GM12878 (cell line): ENCODE results near the gene MEIKIN. TPM values are rescaled to one million over a fixed set of nuclear protein-coding genes. Genes with fewer than 3 reads are reported as not detected.

ENCODE experiments used
- ATAC-seq: fragments of 200-7000 bp; cut with Tn5 transposase; 3 replicates; pipeline ENCODE4 v1.9.1; 2020; ENCODE audit warnings: mild to moderate bottlenecking, moderate library complexity
- BruUV-seq: library from RNA; stranded (reverse); fragments of 400-500 nt; replicated peaks from 2 replicates; lab custom pipeline; 2021; lab: Mats Ljungman, UMichigan
- CTCF ChIA-PET: fragments of 300-600 bp; sonication (Branson Sonifier 250); formaldehyde crosslinking; extraction: SDS; loops from one replicate; lab custom pipeline; 2021; ENCODE audit warnings: inconsistent platforms; lab: Yijun Ruan, JAX
- POLR2A ChIA-PET: fragments of 350-600 bp; formaldehyde crosslinking; extraction: SDS; loops from one replicate; lab custom pipeline; 2021; ENCODE audit warnings: inconsistent platforms; lab: Charles Lee
- RAD21 ChIA-PET: fragments of 300-600 bp; sonication (Branson Sonifier 250); formaldehyde crosslinking; loops from one replicate; lab custom pipeline; 2023; ENCODE audit warnings: antibody characterized with exemption; ENCODE audit not compliant: unreplicated experiment; lab: Charles Lee
- SMC1A ChIA-PET: fragments of 300-600 bp; sonication (Branson Sonifier 250); formaldehyde crosslinking; loops from one replicate; lab custom pipeline; 2023; ENCODE audit not compliant: unreplicated experiment, uncharacterized antibody; lab: Charles Lee
- DNase-seq: peaks from one replicate; pipeline ENCODE4 v3.0.0-alpha.2; 2011; ENCODE audit warnings: low read depth, low spot score
- FAIRE-seq: peaks from 3 replicates; lab custom pipeline; 2011; peaks lifted over from hg19 to GRCh38; lab: Jason Lieb, UNC
- H2AFZ ChIP-seq: 2 replicates; pipeline ENCODE4 v1.6.0; 2011; ENCODE audit warnings: low read depth, low read length, control low read depth; ENCODE audit not compliant: control insufficient read depth
- H3K27ac ChIP-seq: 2 replicates; pipeline ENCODE4 v1.5.1; 2011; ENCODE audit warnings: control low read depth; ENCODE audit not compliant: control insufficient read depth, insufficient read depth
- H3K27me3 ChIP-seq, 2 experiments: replicated peaks in 1 of 2; 2 replicates each; pipeline versions ENCODE4 v1.6.0 to v1.6.1; 2011; ENCODE audit warnings: low read length in 1 of 2; ENCODE audit not compliant: control insufficient read depth in 2 of 2, insufficient read depth in 2 of 2
- H3K36me3 ChIP-seq, 2 experiments: 2 replicates each; pipeline ENCODE4 v1.5.1; 2011; ENCODE audit warnings: low read length in 1 of 2; ENCODE audit not compliant: control insufficient read depth in 2 of 2, insufficient read depth in 2 of 2
- H3K4me1 ChIP-seq: 2 replicates; pipeline ENCODE4 v1.6.1; 2011; ENCODE audit warnings: mild to moderate bottlenecking, low read length, moderate library complexity, mixed read lengths; ENCODE audit not compliant: control insufficient read depth, insufficient read depth
- H3K4me2 ChIP-seq: 2 replicates; pipeline ENCODE4 v1.6.0; 2011; ENCODE audit warnings: control low read depth; ENCODE audit not compliant: control insufficient read depth, insufficient read depth
- H3K4me3 ChIP-seq: fragments of 200-600 bp; sonication (generic); 2 replicates; pipeline ENCODE4 v1.5.1; 2016
- H3K79me2 ChIP-seq: 2 replicates; pipeline ENCODE4 v1.6.0; 2011; ENCODE audit warnings: low read length; ENCODE audit not compliant: control insufficient read depth, insufficient read depth
- H3K9ac ChIP-seq: 2 replicates; pipeline ENCODE4 v1.8.0; 2011; ENCODE audit warnings: low read length, control low read depth, mixed read lengths; ENCODE audit not compliant: control insufficient read depth, insufficient read depth
- H3K9me3 ChIP-seq: replicated peaks from 3 replicates; pipeline ENCODE4 v1.5.1; 2011; ENCODE audit warnings: mild to moderate bottlenecking, low read length; ENCODE audit not compliant: control insufficient read depth, insufficient read depth
- H4K20me1 ChIP-seq: 2 replicates; pipeline ENCODE4 v1.6.0; 2011; ENCODE audit not compliant: control insufficient read depth, insufficient read depth
- CBX3 ChIP-seq: fragments of 200-600 bp; sonication (generic); IDR thresholded peaks from 2 replicates; pipeline ENCODE4 v1.6.1; 2016; ENCODE audit warnings: low read depth, borderline replicate concordance
- CREB1 ChIP-seq: IDR thresholded peaks from 2 replicates; pipeline ENCODE4 v1.6.1; 2012; ENCODE audit warnings: low read depth, mild to moderate bottlenecking, inconsistent platforms
- IKZF1 ChIP-seq: fragments of 450-650 bp; conservative IDR thresholded peaks from 2 replicates; pipeline ENCODE4 v1.6.1; 2017; ENCODE audit warnings: antibody characterized with exemption, mild to moderate bottlenecking
- MEF2A ChIP-seq: IDR thresholded peaks from 2 replicates; pipeline ENCODE4 v1.6.1; 2011; ENCODE audit warnings: low read depth, mild to moderate bottlenecking, low read length, moderate library complexity; ENCODE audit not compliant: insufficient read depth
- MEF2B ChIP-seq: fragments of 450-650 bp; IDR thresholded peaks from 2 replicates; pipeline ENCODE4 v1.6.1; 2018; ENCODE audit warnings: mild to moderate bottlenecking, moderate library complexity; ENCODE audit not compliant: partially characterized antibody, poor library complexity, severe bottlenecking
- PBX3 ChIP-seq: IDR thresholded peaks from 2 replicates; pipeline ENCODE4 v1.6.1; 2011; ENCODE audit warnings: mild to moderate bottlenecking, low read depth, low read length, moderate library complexity; ENCODE audit not compliant: insufficient replicate concordance
- RCOR1 ChIP-seq: conservative IDR thresholded peaks from 2 replicates; pipeline ENCODE4 v1.6.1; 2012; ENCODE audit warnings: low read depth, low read length, improper control_type of control experiment
- RUNX3 ChIP-seq: IDR thresholded peaks from 2 replicates; pipeline ENCODE4 v1.6.1; 2012; ENCODE audit warnings: low read length, inconsistent platforms
- SIX5 ChIP-seq: IDR thresholded peaks from 2 replicates; pipeline ENCODE4 v1.6.1; 2011; ENCODE audit warnings: mild to moderate bottlenecking, low read depth, low read length, moderate library complexity; ENCODE audit not compliant: severe bottlenecking
- SREBF2 ChIP-seq: IDR thresholded peaks from 2 replicates; pipeline ENCODE4 v1.6.1; 2012; ENCODE audit warnings: mild to moderate bottlenecking, low read length
- SRF ChIP-seq, 2 experiments: IDR thresholded peaks; 2 replicates each; pipeline ENCODE4 v1.6.1; 2011; ENCODE audit warnings: low read depth in 2 of 2, low read length in 2 of 2, mild to moderate bottlenecking in 1 of 2, moderate library complexity in 1 of 2
- TARDBP ChIP-seq: IDR thresholded peaks from 2 replicates; pipeline ENCODE4 v1.6.1; 2016; ENCODE audit warnings: borderline replicate concordance
- YBX1 ChIP-seq: fragments of 450-650 bp; IDR thresholded peaks from 2 replicates; pipeline ENCODE4 v1.6.1; 2016; ENCODE audit warnings: antibody characterized with exemption
- ZBTB4 ChIP-seq: fragments of 450-650 bp; formaldehyde crosslinking; IDR thresholded peaks from 2 replicates; pipeline ENCODE4 v1.4.0; 2022; ENCODE audit warnings: mild to moderate bottlenecking, moderate library complexity
- ZNF207 ChIP-seq: fragments of 450-650 bp; IDR thresholded peaks from 2 replicates; pipeline ENCODE4 v1.6.1; 2014; ENCODE audit warnings: antibody characterized with exemption, mild to moderate bottlenecking, borderline replicate concordance
- ZNF217 ChIP-seq: fragments of 450-650 bp; IDR thresholded peaks from 2 replicates; pipeline ENCODE4 v1.6.1; 2017; ENCODE audit warnings: antibody characterized with exemption, mild to moderate bottlenecking
- WGBS: methylation state at CpG from one replicate; pipeline ENCODE4 v1.1.6; 2016; ENCODE audit warnings: low lambda C conversion rate; ENCODE audit not compliant: insufficient replicate concordance, insufficient coverage; ENCODE audit errors: missing lambda C conversion rate; 5-methylcytosine and 5-hydroxymethylcytosine counted together
- in situ Hi-C: fragments of 300-500 bp; cut with MboI; formaldehyde crosslinking; loops from 9 replicates; pipeline ENCODE4 v1.14.3; 2018; ENCODE audit warnings: mixed read lengths
- intact Hi-C: fragments of 100-400 bp; cut with micrococcal nuclease; formaldehyde crosslinking; loops from one replicate; pipeline ENCODE4 v1.14.2; 2022; ENCODE audit not compliant: unreplicated experiment
- polyA plus RNA-seq, 11 experiments: library from polyadenylated mRNA; depleted of rRNA in 4 of 11; unstranded in 6 of 11; stranded (reverse) in 5 of 11; fragments of >200 nt; fragmentation: Nextera tagmentation in 4 of 11; fragmentation: Illumina TruSeq in 1 of 11; extraction: Ambion mirVana in 4 of 11; extraction: Trizol in 1 of 11; gene quantifications; 1 replicate in 1 of 11; 2 replicates in 10 of 11; pipeline versions ENCODE4 v1.2.1 to v1.2.3, GENCODE V29; 2011 to 2016; ENCODE audit warnings: inconsistent platforms in 2 of 11, missing spikeins in 2 of 11, low read depth in 1 of 11
- total RNA-seq, 4 experiments: library from RNA; depleted of rRNA in 3 of 4; stranded (reverse); fragments of >200 nt in 3 of 4; fragmentation: Illumina TruSeq in 1 of 4; extraction: Trizol in 1 of 4; gene quantifications; 2 replicates each; pipeline versions ENCODE4 v1.2.1 to v1.2.3, GENCODE V29; 2013 to 2021
- TF ChIP-seq, protein P1 (sequence below): fragments of 450-650 bp; IDR thresholded peaks from 2 replicates; pipeline ENCODE4 v1.6.1; 2014; ENCODE audit warnings: mild to moderate bottlenecking

MEIKIN gene
- total and polyA plus RNA-seq, 10 of the 15 experiments (the other 5 are each of a cell fraction or from before 2014, with no cell fraction given): not detected

GRCh38 chr5:131758520-131758900 is 187.0 kb downstream of the MEIKIN start:
- Histone ChIP-seq H3K79me2 (peaks cover 43% of the 10 kb centered on the region), H4K20me1 (0 out of 2 replicates have a peak, but pooled peaks cover 2% of the 10 kb centered on the region), H3K27ac (peak overlapping the region; percentile 13; the same call in 1 of the 2 replicates), H3K36me3 (no peaks in the 10 kb centered on the region), H3K9me3 (no peaks in the 10 kb centered on the region), H3K4me3 (peak overlapping the region; percentile 30; the same call in 1 of the 2 replicates), H3K4me1 (peaks cover 19% of the 10 kb centered on the region), H2AFZ (no peak overlapping the region), H3K27me3 (no peaks in the 10 kb centered on the region), H3K9ac (no peak overlapping the region; the same call in 1 of the 2 replicates), H3K4me2 (peak overlapping the region; percentile 86)
- RAD21 ChIA-PET: interaction anchor here (0.5 kb wide), 1 partner anchor 112 kb away, joined by 3 read pairs; no protein-coding TSS in a partner anchor
- CTCF ChIA-PET: no interaction called here
- intact Hi-C loops (no loop called here), in situ Hi-C loops (no loop called here)
- BruUV-seq: no TSS peak
- TF ChIP-seq SIX5 (no peak), ZNF217 (no peak), CBX3 (no peak), RCOR1 (no peak), SREBF2 (no peak), YBX1 (no peak), CREB1 (no peak), PBX3 (no peak), RUNX3 (peak; percentile 50), ZNF207 (no peak), SRF (IDR thresholded peaks at IDR 0.05; ENCODE audit: low read depth in 2 of 2, low read length in 2 of 2) (no peak), ZBTB4 (CRISPR knock-in tag) (no peak), IKZF1 (no peak), MEF2B (peak; percentile 64), MEF2A (peak; percentile 68; the same call in 1 of the 2 replicates), TARDBP (no peak)
- TF ChIP-seq, protein P1, sequence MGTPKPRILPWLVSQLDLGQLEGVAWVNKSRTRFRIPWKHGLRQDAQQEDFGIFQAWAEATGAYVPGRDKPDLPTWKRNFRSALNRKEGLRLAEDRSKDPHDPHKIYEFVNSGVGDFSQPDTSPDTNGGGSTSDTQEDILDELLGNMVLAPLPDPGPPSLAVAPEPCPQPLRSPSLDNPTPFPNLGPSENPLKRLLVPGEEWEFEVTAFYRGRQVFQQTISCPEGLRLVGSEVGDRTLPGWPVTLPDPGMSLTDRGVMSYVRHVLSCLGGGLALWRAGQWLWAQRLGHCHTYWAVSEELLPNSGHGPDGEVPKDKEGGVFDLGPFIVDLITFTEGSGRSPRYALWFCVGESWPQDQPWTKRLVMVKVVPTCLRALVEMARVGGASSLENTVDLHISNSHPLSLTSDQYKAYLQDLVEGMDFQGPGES: no peak
- SMC1A ChIA-PET: no interaction called here
- ATAC-seq (peak; percentile 32; the same call in 2 of the 3 replicates), DNase-seq (no peak), FAIRE-seq (peak; percentile 31)
- POLR2A ChIA-PET: no interaction called here
- WGBS: 21% methylated on average over 3 of the region's 3 CpGs
